Spleen (tissue), 11 donors: ENCODE measurements around the gene WDR20. TPM values are rescaled to one million over a fixed set of nuclear protein-coding genes. Genes with fewer than 3 reads are reported as not detected.
A peak's percentile ranks its signal among the peaks of the same experiment; 100 is the strongest.

ENCODE experiments used
- DNase-seq: peaks from one replicate; pipeline ENCODE4 v3.0.0-alpha.2; 2020
- H3K27ac ChIP-seq, 8 donors: fragments of 200-600 bp; sonication (generic) in 7 of 8; 1 replicate in 4 of 8; 2 replicates in 4 of 8; pipeline versions ENCODE4 v1.5.0 to v1.8.0; 2016 to 2021; ENCODE audit warnings: inconsistent platforms in 4 of 8, mild to moderate bottlenecking in 4 of 8, moderate library complexity in 1 of 8
- H3K27me3 ChIP-seq, 7 donors: fragments of 200-600 bp; sonication (generic) in 6 of 7; replicated peaks in 1 of 7; 1 replicate in 4 of 7; 2 replicates in 3 of 7; pipeline versions ENCODE4 v1.5.0 to v1.8.0; 2016 to 2021; ENCODE audit warnings: inconsistent platforms in 3 of 7, mild to moderate bottlenecking in 1 of 7
- H3K36me3 ChIP-seq, 6 donors: fragments of 200-600 bp; sonication (generic) in 5 of 6; 1 replicate in 4 of 6; 2 replicates in 2 of 6; pipeline versions ENCODE4 v1.5.0 to v1.8.0; 2016 to 2021; ENCODE audit warnings: inconsistent platforms in 2 of 6
- H3K4me1 ChIP-seq, 6 donors: fragments of 200-600 bp; sonication (generic) in 5 of 6; 1 replicate in 3 of 6; 2 replicates in 3 of 6; pipeline versions ENCODE4 v1.5.0 to v1.8.0; 2016 to 2021; ENCODE audit warnings: inconsistent platforms in 3 of 6
- H3K4me3 ChIP-seq, 8 donors: fragments of 200-600 bp; sonication (generic) in 7 of 8; 1 replicate in 4 of 8; 2 replicates in 4 of 8; pipeline versions ENCODE4 v1.5.0 to v1.8.0; 2016 to 2021; ENCODE audit warnings: inconsistent platforms in 4 of 8, mild to moderate bottlenecking in 4 of 8, moderate library complexity in 2 of 8
- H3K9me3 ChIP-seq, 8 donors: fragments of 200-600 bp; sonication (generic) in 7 of 8; 1 replicate in 4 of 8; 2 replicates in 4 of 8; pipeline versions ENCODE4 v1.5.0 to v1.8.0; 2016 to 2021; ENCODE audit warnings: inconsistent platforms in 4 of 8
- POLR2A ChIP-seq, 3 donors: fragments of 450-650 bp; IDR thresholded peaks; one replicate each; pipeline ENCODE4 v1.5.1; 2017; ENCODE audit warnings: antibody characterized with exemption in 3 of 3, mild to moderate bottlenecking in 1 of 3
- POLR2AphosphoS5 ChIP-seq, 3 donors: sonication (generic); formaldehyde crosslinking; IDR thresholded peaks; one replicate each; pipeline ENCODE4 v1.5.1; 2017; ENCODE audit warnings: antibody characterized with exemption in 3 of 3
- WGBS, 5 donors: extraction: QIAGEN DNeasy Blood & Tissue Kit in 3 of 5; methylation state at CpG; one replicate each; pipeline versions ENCODE4 v1.1.5 to v1.1.7; 2013 to 2018; 5-methylcytosine and 5-hydroxymethylcytosine counted together
- intact Hi-C: fragments of 100-400 bp; cut with DNase I; formaldehyde crosslinking; loops from one replicate; pipeline ENCODE4 v1.15.0; 2023; ENCODE audit warnings: low total_unique reads
- polyA plus RNA-seq, 3 donors: library from polyadenylated mRNA; stranded (reverse); fragments of 200-250 nt; gene quantifications; one replicate each; pipeline ENCODE4 v1.2.1, GENCODE V29; 2013
- total RNA-seq, 7 donors: library from RNA; depleted of rRNA in 3 of 7; stranded (reverse); fragments of >200 nt in 3 of 7; fragmentation: NEBNext Ultra II Directional in 4 of 7; extraction: Animal tissue kit (Norgen Biotek cat#: 25700) in 4 of 7; gene quantifications; one replicate each; pipeline versions ENCODE4 v1.1.0 to v1.2.1, GENCODE V29; 2016 to 2021
- TF ChIP-seq, protein P1 (sequence below), 11 experiments: fragments of 200-600 bp in 7 of 11; fragments of 450-650 bp in 4 of 11; sonication (generic) in 4 of 11; IDR thresholded peaks in 8 of 11; conservative IDR thresholded peaks in 3 of 11; 1 replicate in 7 of 11; 2 replicates in 4 of 11; pipeline versions ENCODE4 v1.4.0 to v1.8.0; 2016 to 2021; ENCODE audit warnings: antibody characterized with exemption in 11 of 11, inconsistent platforms in 4 of 11, mild to moderate bottlenecking in 1 of 11
- donor health status: healthy with polysubstance abuse.
- donor health status: DM: no; HTN: no; CAD: no; lungs with moderate emphysema.
- donor health status: DM: no; HTN: no; CAD: no.
- donor health status: Bipolar disorder and iron deficiency.
- donor health status: healthy.
- donor health status: DM: no; HTN: no; CAD: no.
- donor health status: DM: yes; HTN: yes; CAD: no.

The WDR20 gene
- total and polyA plus RNA-seq, 10 donors: 8.7 to 40.8 (median 28.2) TPM

DNA sequence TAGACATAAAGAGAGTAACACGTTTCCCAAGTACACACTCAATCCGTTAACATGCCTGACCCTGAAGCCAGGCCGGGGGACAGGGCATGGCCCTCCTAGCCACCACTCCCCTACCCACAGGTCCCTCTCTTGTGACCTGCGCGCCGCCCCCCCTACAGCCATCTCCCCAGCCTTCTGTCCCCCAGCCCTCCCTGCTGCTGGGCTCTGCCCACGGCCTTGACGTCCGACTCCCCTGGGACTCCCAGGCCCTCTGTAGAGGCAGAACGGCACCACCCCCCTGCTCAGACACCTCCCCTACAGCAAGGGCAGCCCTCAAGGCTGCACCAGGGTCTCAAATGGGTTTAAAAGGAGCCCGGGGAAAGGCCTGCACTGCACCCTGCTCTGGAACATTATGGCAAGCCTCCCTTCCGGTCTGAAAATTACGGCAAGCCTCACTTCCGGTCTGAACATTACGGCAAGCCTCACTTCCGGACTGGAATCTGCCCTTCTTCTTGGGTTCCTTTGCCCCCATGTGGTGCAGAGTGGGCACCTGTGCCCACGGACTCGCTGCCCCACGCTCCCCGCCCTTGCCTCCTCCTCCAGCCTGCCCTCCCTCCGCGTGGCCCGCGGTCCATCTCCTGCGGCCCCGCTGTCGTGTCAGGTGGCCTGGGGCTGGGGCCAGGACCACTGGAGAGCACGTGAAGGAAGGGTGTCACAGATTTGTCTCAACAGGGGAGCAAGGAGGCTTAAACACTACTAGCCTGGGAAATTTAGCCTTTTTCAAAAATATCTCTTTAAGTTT is 87.7 kb downstream of the WDR20 start:
- Histone ChIP-seq H3K27me3 (no peaks in the 10 kb centered on the region), H3K27ac (peak overlapping the region in 1 of 8 donors; percentile 28), H3K36me3 (peaks cover 0 to 26% (median 8%) of the 10 kb centered on the region in 6 donors), H3K9me3 (no peaks in the 10 kb centered on the region), H3K4me3 (peak overlapping the region in 1 of 8 donors; percentile 8), H3K4me1 (peaks cover 0 to 7% (median 0%) of the 10 kb centered on the region in 6 donors)
- DNase-seq: no peak
- intact Hi-C loops: no loop called here
- TF ChIP-seq POLR2A (IDR thresholded peaks at IDR 0.05): no peak
- peak in 2 of 3 donors; percentile 9 to 70 for TF ChIP-seq POLR2AphosphoS5 (IDR thresholded peaks at IDR 0.05)
- TF ChIP-seq, protein P1, sequence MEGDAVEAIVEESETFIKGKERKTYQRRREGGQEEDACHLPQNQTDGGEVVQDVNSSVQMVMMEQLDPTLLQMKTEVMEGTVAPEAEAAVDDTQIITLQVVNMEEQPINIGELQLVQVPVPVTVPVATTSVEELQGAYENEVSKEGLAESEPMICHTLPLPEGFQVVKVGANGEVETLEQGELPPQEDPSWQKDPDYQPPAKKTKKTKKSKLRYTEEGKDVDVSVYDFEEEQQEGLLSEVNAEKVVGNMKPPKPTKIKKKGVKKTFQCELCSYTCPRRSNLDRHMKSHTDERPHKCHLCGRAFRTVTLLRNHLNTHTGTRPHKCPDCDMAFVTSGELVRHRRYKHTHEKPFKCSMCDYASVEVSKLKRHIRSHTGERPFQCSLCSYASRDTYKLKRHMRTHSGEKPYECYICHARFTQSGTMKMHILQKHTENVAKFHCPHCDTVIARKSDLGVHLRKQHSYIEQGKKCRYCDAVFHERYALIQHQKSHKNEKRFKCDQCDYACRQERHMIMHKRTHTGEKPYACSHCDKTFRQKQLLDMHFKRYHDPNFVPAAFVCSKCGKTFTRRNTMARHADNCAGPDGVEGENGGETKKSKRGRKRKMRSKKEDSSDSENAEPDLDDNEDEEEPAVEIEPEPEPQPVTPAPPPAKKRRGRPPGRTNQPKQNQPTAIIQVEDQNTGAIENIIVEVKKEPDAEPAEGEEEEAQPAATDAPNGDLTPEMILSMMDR (IDR thresholded peaks at IDR 0.05 in 8 of 11, conservative IDR thresholded peaks at IDR 0.05 in 3 of 11): no peak
- WGBS, 5 donors: 78 to 88% (median 79%) methylated on average over 23 to 28 of the region's 28 CpGs

DNA sequence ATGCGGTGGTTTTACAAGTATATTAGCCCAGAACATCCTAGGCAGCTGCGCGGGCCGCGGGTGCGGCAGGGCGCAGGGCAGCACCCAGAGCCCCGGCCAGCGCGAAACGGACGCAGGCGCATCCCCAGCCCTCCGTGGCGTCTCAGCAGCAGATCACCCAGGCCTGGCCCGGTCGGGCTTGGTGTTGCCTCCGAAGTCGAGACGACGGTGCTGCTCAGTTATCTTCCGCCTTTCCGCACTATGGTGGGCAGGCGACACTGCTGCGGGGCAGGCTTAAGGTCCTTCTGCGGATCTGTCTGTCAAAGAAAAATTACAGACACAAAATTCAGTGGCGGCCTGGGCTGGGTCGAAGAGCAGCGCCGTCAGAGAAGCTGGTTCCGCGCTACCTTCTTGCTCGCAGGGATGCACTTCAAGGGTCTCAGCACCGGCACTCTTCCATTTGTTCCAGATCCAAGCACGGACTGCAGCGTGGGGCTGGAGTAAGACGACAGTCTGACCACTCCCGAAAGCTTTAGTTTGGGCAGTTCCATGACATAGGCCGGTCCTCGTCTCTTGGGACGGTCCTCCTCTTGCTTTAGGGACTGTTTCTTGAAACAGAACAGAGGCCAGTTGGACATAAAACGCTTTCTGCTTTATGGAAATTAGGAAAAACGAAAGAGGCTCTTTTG is 89.5 kb downstream of the WDR20 start:
- Histone ChIP-seq H3K27me3 (no peaks in the 10 kb centered on the region), H3K4me1 (peaks cover 0 to 7% (median 0%) of the 10 kb centered on the region in 6 donors), H3K4me3 (no peak overlapping the region), H3K27ac (no peak overlapping the region), H3K36me3 (peaks cover 0 to 9% (median 0%) of the 10 kb centered on the region in 6 donors), H3K9me3 (no peaks in the 10 kb centered on the region)
- intact Hi-C loops: no loop called here
- DNase-seq: peak; percentile 64
- TF ChIP-seq POLR2A (IDR thresholded peaks at IDR 0.05) (no peak), POLR2AphosphoS5 (IDR thresholded peaks at IDR 0.05) (peak in 1 of 3 donors; percentile 20)
- TF ChIP-seq, protein P1 (IDR thresholded peaks at IDR 0.05 in 8 of 11, conservative IDR thresholded peaks at IDR 0.05 in 3 of 11): no peak
- 94 to 97% (median 96%) methylated on average over 43 of the region's 43 CpGs for WGBS, 5 donors

DNA sequence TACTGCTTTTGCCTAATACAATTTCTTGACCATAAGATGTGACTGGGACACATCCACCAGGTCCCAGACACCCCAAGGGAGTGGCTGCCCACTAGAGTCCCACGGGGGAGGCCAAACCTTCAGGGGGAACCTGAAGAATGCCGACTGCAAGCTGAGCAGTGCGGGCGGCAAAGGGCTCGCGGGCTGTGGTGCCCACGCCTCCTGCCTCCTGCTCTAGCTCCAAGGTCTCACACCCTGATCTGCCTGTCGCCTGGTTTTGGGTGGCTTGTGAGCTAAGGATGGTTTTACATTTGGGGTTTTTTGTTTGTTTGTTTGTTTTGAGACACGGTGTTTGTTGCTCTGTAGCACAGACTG is 90.0 kb downstream of the WDR20 start:
- Histone ChIP-seq H3K36me3 (peaks cover 0 to 4% (median 0%) of the 10 kb centered on the region in 6 donors), H3K4me3 (no peak overlapping the region), H3K27ac (no peak overlapping the region), H3K4me1 (peaks cover 0 to 9% (median under 1%) of the 10 kb centered on the region in 6 donors), H3K27me3 (no peaks in the 10 kb centered on the region), H3K9me3 (no peaks in the 10 kb centered on the region)
- intact Hi-C loops: loop anchor here (10.0 kb wide), 1 partner anchor 85 kb away; the partner anchor contains the start of gene ZNF839
- TF ChIP-seq, protein P1 (IDR thresholded peaks at IDR 0.05 in 8 of 11, conservative IDR thresholded peaks at IDR 0.05 in 3 of 11): no peak
- TF ChIP-seq POLR2A (IDR thresholded peaks at IDR 0.05): no peak
- TF ChIP-seq POLR2AphosphoS5 (IDR thresholded peaks at IDR 0.05): no peak
- WGBS, 5 donors: 83 to 96% (median 92%) methylated on average over 9 of the region's 9 CpGs
- DNase-seq: peak; percentile 67
